CD4-positive, alpha-beta T cell treated with Interleukin-6 at 100 ng/mL for 8 hours (primary cell): Measurements from ENCODE around the gene ZDHHC14.
A peak's percentile ranks its signal among the peaks of the same experiment; 100 is the strongest.
"Not testable (repeated sequence)": the region's sequence is repeated elsewhere in the genome, so short reads cannot be mapped to it uniquely, and the experiment has no call there.

Source experiments
- DNase-seq: peaks from one replicate; pipeline ENCODE4 v3.0.0-alpha.2; 2020; ENCODE audit warnings: mixed read lengths, low spot score

The ZDHHC14 gene

DNA sequence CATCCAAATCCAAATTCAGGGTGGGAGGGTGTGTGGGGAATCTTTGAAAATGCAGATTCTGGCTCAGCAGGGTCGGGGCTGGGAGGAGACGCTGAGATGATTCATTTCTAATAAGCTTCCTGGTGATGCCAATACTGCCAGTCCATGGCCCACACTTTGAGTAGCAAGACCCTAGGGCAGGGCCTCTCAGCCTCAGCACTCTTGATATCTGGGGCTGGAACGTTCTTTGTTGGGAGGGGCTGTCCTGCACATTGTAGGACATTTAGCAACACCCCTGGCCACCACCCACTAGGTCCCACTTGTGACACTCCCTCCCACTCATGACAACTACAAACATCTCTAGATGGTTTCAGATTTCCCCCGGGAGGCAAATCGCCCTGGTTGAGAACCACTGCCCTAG, 191.0 kb downstream of the ZDHHC14 start:
- DNase-seq, result no peak

- no peak for DNase-seq
These were observed 193.9 kb downstream of the ZDHHC14 start for GRCh38 chr6:157574851-157575424.

- DNase-seq, result no peak
These were observed 194.6 kb downstream of the ZDHHC14 start for GRCh38 chr6:157575436-157576145.

GRCh38 chr6:157576991-157577390, 196.0 kb downstream of the ZDHHC14 start:
- DNase-seq, result not testable (repeated sequence)

DNA sequence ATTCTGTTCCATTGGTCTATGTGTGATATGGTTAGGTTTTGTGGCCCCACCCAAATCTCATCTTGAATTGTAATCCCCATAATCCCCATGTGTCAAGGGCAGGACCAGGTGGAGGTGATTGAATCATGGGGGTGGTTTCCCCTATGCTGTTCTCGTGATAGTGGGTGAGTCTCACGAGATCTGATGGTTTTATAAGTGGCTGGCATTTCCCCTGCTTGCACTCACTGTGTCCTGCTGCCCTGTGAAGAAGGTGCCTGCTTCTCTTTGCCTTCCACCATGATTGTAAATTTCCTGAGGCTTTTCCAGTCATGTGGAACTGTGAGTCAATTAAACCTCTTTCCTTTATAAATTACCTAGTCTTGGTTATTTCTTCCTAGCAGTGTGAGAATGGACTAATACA, 197.5 kb downstream of the ZDHHC14 start:
- not testable (repeated sequence) for DNase-seq

- DNase-seq, result no peak
These were observed 198.6 kb downstream of the ZDHHC14 start for GRCh38 chr6:157579467-157580031.

DNA sequence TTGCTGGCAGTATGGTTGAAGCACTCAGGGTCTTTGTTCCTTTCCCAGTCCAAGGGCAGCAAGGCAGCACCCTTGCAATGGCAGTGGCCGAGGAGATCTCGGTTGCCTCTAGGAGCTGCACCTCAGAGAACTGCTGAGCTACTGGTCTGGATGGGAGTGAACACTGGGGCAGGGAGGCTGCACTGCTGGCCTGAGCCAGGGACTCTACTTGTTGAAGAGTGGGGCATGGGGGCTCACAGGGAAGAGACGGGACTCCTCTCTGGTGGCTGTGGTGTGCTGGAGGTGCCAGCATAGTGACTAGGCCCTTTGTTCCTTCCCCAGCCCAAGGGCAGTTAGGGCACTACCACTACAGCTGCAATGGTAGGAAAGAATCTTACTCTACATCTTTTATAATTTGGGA, 203.0 kb downstream of the ZDHHC14 start:
- DNase-seq, result no peak

GRCh38 chr6:157585274-157586087, 204.5 kb downstream of the ZDHHC14 start:
- DNase-seq, result no peak

DNA sequence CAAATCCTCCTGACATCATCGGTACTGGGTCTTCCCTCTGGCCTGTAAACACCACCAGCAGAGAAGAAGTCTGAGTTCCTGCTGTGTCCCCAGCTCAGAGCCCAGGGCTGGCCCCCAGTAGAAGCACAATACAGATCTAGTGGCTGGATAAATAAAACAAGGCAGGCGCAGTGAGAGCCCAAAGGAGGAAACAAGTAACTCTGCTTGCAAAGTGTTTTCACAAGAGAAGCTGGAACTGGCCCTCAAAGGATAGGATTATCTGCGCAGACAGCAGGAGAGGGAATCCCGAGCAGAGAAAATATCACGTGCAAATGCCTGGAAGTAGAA, 205.1 kb downstream of the ZDHHC14 start:
- DNase-seq, result no peak

GRCh38 chr6:157586476-157587126, 205.6 kb downstream of the ZDHHC14 start:
- DNase-seq, result no peak

DNA sequence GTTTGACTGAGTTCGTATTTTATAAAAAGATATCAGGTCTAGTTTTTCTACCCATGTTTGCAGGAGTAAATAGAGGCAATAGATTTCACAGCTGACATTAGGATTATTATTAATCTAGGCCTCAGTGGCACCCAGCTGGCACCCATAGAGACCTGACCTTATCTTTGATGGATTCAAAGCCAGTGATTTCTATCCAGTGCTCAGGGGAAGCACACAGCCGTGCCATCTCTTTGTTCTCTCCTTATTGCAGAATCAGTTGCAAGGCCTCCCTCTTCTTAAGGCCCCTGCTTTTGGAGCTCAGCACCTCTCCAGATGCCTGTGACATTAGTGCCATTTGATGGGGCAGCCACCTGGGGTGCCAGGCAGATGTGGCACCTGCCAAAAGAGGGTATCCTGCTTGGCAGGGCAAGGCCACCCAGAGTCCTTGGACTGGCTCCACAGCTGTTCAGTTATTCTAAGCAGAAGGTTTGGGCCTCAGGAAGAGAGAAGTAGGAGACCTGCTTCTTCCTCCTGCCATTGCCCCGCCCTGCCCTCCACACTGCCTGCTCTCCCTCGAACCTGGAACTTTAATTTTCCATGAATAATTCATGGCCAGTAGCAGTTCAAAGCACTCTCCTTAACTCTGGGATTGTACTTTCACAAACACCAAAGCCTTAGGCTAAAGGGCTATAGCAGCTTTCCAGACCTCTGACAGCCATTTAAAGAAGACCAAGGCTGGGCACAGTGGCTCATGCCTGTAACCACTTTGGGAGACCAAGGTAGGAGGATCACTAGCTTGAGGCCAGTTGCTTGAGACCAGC, 206.3 kb downstream of the ZDHHC14 start:
- DNase-seq, result no peak

DNA sequence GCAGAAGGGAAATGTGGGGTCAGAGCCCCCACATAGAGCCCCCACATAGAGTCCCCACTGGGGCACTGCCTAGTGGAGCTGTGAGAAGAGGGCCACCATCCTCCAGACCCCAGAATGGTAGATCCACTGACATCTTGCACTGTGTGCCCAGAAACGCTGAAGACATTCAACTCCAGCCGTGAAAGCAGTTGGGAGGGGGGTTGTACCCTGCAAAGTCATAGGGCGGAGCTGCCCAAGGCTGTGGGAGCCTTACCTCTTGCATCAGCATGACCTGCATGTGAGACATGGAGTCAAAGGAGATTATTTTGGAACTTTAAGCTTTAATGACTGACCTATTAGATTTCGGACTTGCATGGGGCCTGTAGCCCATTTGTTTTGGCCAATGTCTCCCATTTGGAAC, 209.7 kb downstream of the ZDHHC14 start:
- DNase-seq, result not testable (repeated sequence)

DNA sequence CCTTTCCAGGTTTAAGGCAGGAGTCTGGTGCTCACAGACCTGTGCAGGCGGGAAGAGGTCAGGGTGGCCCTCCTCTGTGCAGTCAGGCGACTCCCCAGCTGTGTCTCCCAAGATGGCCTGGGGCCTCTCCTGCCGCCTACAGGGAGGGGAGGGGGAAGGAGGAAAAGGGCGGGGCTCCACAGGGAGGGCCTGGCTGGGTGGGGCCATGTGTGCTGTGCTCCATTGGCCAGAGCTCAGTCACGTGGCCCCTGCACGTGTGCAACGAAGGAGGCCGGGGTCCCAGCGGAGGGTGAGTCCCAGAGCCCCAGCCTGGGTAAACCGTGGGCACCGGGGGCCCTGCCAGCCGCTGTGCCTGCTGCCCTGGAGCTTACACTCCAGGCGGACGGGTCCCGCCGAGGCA, 211.6 kb downstream of the ZDHHC14 start:
- DNase-seq, result no peak

DNA sequence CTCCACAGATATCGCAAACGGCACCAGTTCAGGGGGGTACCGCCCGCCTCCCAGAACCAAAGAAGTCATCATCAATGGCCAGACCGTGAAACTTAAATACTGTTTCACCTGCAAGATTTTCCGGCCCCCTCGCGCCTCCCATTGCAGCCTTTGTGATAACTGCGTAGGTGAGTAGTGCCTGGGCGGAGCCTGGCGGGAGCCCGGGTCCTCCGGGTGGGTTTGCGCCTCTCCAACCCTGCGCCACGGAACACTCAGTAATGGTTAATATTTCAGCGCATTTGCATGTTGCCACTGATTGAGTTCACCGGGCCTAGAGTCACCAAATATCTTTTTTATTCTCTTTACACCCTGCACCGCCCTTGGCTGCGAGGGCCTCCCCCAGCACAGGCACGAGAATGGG, 212.0 kb downstream of the ZDHHC14 start:
- no peak for DNase-seq

- no peak for DNase-seq
These were observed 212.6 kb downstream of the ZDHHC14 start for GRCh38 chr6:157593596-157593995.

DNA sequence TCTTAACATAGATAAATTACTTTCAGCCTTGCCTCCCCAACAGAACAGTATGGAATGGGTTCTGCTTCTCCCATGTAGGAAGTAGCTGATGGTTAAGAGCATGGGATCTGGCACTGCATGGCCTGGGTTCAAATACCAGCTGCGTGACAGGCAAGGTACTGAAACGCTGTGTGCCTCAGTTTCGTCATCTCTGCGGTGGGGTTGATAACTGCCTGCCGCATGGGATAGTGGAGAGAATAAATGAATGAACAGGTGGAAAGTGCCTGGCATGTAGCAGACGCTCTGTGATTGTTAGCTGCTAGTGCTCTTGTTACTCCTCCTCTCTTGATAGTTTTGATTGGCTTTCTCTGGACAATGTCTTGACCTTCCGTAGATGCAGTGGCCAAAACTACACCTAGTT, 213.3 kb downstream of the ZDHHC14 start:
- no peak for DNase-seq

- DNase-seq, result no peak
These were observed 214.8 kb downstream of the ZDHHC14 start for GRCh38 chr6:157595768-157596167.

DNA sequence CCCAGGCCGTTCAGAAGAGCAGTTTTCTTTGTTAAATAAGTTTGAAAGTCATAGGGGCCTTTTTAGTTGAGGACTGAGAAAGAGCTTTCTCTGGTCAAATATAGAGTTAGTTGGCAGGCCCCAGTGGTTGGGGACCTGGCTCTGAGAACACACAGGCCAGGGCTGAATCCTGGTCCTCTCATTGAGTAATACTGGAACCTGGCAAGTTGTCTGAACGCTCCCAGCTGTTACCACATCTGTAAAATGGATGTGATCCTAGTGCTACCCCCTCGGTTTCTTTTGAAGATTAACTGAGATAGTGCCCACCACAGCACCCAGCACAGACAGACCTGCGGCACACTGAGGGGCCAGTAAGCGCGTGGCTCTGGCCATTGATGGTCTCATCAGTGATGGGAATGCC, 215.5 kb downstream of the ZDHHC14 start:
- DNase-seq, result no peak

- no peak for DNase-seq
These were observed 215.9 kb downstream of the ZDHHC14 start for GRCh38 chr6:157596886-157597285.

DNA sequence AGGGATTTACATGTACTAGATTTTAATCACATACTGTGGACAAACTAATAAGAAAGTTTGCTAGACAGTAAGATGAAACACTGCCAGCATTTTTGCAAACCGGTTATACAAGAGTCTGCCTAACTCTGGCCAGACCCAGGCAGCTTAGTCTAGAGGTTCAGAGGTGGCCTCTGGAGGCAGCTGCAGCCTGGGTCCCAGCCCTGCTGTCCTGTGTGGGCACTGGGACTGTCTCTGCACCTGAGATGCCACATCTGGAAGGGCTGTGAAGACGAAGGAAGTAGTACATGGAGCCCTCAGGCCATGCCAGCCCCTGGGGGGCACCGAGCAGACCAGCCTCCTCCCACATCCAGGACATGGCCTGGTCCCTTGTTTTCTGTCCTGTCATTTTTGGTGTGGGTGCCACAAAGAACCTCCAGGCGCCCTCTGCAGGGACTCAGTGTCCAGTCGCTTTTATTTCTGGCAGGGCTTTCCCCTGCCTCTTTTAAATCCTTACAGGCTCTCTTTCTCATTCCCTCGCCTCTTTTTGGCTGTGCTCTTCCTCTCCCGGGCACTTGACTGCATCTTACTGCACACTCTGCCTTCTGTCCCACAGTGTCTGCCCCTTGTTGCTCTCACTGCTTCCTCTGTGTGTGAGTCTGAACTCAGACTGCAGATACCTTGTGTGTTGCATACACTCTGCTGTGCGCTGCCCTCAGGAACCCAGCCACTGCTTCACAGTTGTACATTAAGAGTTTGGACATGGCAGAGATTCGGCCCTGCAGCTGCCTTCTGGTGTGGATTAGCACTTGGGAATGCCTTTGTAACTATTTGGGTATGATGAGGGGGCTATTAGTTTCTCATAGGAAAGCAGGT, 216.7 kb downstream of the ZDHHC14 start:
- peak; percentile 35 for DNase-seq

DNA sequence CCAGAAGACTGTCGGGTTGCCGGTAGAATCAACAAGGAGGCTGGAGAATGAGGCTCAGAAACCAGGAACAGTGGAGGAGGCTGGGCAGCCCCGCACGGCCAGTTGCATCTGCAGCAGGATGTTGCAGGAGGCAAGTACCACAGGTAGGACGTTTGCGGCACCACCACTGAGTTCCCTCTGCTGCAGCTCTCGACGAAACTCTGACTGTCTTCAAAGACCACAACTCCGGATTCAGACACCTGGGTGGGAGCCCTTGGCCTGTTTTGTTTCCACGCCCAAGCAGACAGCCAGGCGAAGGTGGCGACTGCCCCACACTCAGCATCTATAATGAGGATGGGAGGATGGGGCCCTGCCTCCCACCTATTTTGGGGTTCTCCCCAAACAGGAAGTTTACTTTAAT, 218.2 kb downstream of the ZDHHC14 start:
- no peak for DNase-seq
